Activated T-cell treated with anti-CD3 and anti-CD28 coated beads, Interleukin-2, amount 50 U/mL, for 48 hours (primary cell): Measurements from ENCODE around the gene FOXK2.
"Not testable (repeated sequence)": the region's sequence is repeated elsewhere in the genome, so short reads cannot be mapped to it uniquely, and the experiment has no call there.

ENCODE experiments used
- DNase-seq, 2 experiments: peaks; one replicate each; pipeline ENCODE4 v3.0.0-alpha.2; 2020

The FOXK2 gene

DNA sequence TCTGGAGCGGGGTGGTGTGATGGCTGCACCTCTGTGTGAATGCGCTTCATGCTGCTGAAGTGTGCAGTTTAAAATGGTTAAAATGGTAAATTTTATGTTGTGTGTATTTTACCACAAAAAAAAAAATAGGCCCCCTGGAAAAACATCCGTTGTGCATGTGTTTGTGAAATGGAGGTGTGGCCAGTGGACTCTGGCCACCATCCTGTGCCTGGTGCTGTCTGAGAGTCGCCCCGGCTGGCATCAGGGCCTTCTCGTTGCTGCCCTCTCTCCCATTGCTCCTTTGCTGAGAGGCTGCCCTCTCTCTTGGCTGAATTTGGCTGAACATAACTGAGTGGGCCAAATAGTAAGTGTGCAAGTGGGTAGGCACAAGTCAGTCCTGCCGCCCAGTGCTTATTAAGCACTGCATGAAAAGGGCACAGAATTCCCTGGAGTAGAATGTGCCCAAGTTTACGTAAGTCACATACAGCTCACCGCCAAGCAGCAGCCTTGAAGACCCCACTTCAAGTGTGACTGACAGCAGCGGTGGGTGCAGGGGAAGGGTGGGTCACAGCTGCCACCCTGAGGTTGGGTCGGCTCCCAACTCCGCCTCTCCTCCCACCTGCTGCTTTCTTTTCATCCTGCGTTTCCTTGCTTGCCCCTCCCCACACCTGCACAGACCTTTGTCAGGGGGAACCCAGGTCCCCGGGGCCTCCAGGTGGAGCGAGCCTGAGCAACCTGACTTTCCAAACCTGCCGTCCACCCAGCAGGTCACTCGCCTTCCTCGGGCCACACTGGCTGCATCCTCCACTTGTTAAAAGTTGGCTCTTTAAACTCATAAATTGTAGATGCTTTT is 46.8 kb downstream of the FOXK2 start:
- no peak for DNase-seq

DNA sequence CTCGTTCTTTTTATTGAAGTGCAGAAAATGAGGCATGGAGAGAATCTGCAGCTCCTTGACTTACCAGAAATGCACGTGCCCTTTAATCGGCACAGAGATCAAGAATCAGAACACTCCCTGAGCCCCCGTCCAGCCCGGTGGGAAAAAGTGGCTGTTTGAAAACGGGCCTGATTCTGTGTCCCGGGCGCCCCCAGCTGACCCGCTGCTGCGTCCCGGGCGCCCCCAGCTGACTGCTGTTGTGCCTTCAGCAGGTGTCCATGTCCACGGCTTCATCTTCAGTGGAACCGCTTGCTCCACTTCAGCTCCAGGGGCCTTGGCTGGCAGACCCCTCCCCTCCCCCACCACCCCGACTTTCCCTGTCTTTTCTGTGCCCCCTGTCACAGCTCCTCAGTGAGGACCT is 47.8 kb downstream of the FOXK2 start:
- no peak for DNase-seq

DNA sequence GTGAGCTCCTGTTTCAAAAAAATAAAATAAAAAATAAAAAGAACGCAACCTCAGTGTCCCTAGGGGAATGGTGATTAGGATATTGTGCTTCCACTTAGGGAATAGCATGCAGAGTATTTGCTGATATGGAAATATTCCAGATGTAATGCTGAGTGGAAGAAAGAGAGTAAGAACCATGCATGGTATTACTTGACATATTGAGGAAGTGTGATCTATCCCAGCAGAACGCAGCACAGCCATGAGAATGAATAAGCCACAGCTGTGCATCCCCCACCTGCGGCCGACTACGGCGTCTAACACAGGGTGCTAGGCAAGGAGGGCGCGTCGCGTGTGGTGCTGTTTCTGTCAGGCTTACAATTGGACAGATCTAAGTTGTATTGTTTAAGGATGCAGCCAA is 49.5 kb downstream of the FOXK2 start:
- no peak for DNase-seq

DNA sequence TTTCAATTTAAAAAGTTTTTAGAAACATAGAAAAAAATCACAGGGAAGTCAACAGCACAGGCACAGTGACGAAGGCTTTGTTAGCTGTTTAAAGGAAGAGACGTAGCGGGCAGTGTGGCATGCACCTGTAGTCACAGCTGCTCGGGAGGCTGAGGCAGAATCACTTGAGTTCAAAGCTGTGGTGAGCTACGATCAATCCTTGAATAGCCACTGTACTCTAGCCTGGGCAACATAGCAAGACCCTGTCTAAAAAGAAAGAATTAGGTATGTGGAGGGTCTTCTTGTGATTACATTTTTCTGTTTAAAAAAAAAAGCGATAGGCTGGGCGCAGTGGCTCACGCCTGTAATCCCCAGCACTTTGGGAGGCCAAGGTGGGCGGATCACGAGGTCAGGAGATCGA is 50.1 kb downstream of the FOXK2 start:
- DNase-seq = no peak

DNA sequence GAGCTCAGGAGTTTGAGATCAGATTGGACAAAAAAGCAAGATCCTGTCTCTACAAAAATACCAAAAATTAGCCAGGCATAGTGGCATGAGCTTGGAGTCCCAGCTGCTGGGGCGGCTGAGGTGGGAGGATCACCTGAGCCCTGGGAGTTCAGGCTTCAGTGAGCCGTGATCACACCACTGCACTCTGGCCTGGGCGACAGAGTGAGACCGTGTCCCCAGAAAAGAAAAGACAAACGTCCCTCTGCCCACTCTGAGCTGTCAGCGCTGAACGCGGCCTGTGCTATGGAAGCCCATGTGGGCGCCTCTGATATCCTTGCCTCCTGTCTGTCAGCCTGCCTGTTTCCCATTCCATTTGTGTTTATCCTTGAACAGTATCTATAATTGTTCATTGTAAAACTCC is 50.7 kb downstream of the FOXK2 start:
- no peak for DNase-seq

DNA sequence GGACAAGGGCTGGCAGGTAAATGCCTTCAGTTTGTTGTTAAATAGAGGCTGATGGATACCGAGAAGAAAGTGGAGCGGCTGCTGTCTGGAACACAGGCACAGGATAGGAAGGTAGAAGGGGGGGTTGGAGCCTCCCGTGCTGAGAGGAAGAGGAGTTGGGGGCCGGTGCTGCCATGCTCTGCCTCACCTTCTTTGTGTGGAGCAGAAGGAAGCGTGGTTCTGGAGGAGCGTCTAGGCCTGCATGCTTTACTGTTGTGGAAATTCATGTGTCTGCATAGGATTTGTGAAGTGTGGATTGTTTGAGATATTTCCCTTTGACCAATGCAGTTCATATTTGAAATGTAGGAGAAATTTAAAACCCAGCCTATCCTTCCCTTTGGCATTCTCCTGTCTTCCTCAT is 52.3 kb downstream of the FOXK2 start:
- DNase-seq = no peak

DNA sequence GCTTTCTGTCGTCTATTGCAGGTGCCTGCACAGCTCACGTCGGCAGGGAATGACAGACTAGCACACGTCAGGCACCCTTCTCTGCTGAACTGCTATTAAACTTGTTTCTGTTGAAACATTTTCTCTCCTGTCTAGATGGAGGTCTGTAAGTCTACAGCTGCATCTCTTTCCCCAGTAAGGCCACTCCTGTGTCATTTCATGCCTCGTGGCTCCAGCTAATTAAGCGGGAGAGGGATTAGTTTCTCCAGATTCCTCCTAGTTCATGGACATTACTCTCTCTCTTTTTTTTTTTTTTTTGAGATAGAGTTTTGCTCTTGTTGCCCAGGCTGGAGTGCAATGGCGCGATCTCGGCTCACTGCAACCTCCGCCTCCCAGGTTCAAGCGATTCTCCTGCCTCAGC is 54.5 kb downstream of the FOXK2 start:
- DNase-seq = no peak

DNA sequence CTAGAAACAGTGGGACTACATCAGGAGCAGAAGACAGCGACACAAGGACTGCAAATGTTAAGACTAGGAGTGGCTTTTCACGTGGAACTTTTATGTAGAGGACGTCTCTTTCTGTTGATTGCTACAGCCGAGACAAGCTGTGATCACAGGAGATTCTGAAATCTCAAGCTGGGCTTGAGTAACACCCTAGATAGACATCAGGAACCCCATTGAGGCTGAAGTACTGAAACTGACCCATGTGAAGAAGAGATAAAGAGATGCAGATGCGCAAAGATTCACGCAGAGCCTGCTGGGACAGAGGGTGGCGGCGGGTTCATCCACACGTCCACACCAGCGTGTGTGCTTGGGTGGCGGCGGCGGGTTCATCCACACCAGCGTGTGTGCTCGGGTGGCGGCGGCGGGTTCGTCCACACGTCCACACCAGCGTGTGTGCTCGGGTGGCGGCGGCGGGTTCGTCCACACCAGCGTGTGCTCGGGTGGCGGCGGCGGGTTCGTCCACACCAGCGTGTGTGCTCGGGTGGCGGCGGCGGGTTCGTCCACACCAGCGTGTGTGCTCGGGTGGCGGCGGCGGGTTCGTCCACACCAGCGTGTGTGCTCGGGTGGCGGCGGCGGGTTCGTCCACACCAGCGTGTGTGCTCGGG is 56.2 kb downstream of the FOXK2 start:
- DNase-seq = not testable (repeated sequence)

DNA sequence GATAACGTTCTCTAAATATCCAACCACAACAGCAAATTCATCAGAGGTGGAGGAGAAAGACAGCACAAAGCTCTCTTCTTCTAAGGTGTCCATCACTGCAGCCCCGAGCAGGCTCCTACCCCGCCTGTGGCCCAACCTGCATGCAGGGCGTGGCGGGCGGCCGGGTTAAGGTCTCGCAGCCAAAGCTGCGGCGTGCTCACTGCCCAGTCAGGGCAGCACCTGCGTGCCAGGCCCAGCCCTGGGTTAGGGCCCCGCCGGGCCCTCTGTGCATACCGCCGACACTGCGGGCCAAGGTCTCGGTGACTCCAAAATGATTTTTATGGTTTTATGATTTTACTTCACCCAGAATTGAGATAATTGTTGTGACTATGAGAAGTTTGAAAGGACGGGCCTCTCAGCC is 57.8 kb downstream of the FOXK2 start:
- no peak for DNase-seq

DNA sequence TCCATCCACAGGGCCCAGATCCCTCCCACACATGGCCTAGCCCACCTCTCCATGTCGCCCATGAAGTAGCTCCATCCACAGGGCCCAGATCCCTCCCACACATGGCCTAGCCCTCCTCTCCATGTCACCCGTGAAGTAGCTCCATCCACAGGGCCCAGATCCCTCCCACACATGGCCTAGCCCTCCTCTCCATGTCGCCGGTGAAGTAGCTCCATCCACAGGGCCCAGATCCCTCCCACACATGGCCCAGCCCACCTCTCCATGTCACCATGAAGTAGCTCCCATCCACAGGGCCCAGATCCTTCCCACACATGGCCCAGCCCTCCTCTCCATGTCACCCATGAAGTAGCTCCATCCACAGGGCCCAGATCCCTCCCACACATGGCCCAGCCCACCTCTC is 60.4 kb downstream of the FOXK2 start:
- DNase-seq = not testable (repeated sequence)

DNA sequence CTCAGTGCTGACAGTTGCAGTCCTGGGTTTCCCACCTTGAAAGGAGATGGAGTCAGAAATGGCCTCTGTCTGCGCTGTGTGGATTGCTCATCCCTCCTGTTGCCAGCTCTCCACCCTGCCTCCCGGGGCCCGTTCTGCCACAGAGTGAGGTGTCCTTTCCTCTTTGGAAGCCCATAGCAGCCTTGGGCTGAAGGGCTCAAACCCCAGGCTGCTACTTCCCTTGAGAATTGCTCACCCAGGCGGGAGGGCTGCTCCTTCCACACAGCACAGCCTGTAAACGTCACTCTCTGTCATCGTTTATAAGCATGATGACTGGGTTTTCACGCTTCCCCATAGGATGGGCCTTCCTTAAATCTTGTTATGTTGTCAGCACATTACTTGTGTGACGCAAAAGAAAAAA is 62.7 kb downstream of the FOXK2 start:
- no peak for DNase-seq

DNA sequence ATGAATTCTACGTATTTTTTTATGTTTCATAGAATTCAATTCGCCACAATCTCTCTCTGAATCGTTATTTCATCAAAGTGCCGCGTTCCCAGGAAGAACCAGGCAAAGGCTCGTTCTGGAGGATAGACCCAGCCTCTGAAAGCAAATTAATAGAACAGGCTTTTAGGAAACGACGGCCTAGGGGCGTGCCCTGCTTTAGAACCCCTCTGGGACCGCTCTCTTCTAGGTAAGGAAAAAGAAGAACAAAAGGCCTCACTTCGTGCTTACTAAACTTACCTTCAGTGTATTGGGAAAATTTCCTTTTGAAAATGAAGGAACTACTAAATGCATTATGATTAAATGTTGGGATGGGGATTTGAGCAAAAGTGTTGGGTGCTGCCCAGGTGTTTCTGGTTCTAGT is 63.2 kb downstream of the FOXK2 start:
- DNase-seq = no peak

DNA sequence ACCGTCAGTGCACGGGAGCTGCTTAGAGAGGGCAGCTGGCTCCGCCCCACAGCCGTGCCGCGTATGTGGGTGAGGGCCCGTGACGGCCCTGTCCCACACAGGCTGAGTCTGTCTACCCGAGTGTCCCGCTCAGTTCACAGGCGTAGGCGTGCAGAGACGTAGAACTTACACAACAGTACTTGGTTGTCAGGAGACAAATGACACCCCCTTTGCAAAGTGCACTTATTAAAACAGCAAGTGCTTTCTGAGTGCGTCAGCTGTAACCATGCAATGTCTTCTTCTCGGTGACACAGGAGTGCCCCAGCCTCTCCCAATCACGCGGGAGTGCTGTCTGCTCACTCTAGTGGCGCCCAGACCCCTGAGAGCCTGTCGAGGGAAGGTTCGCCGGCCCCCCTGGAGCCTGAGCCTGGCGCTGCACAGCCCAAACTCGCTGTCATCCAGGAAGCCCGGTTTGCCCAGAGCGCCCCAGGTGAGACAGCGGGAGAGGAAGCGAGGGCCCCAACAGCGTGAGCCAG is 64.2 kb downstream of the FOXK2 start:
- peak; percentile 70 to 78 for DNase-seq

DNA sequence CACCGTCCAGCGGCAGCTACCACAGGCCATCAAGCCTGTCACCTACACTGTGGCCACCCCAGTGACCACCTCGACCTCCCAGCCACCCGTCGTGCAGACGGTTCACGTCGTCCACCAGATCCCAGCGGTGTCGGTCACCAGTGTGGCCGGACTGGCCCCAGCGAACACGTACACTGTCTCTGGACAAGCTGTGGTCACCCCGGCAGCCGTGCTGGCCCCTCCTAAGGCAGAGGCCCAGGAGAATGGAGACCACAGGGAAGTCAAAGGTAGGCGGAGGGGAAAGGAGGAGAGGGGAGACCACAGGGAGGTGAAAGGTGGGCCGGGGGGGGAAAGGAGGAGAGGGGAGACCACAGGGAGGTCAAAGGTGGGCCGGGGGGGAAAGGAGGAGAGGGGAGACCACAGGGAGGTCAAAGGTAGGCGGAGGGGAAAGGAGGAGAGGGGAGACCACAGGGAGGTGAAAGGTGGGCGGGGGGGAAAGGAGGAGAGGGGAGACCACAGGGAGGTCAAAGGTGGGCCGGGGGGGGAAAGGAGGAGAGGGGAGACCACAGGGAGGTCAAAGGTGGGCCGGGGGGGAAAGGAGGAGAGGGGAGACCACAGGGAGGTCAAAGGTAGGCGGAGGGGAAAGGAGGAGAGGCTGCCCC is 66.5 kb downstream of the FOXK2 start:
- DNase-seq = not testable (repeated sequence)

DNA sequence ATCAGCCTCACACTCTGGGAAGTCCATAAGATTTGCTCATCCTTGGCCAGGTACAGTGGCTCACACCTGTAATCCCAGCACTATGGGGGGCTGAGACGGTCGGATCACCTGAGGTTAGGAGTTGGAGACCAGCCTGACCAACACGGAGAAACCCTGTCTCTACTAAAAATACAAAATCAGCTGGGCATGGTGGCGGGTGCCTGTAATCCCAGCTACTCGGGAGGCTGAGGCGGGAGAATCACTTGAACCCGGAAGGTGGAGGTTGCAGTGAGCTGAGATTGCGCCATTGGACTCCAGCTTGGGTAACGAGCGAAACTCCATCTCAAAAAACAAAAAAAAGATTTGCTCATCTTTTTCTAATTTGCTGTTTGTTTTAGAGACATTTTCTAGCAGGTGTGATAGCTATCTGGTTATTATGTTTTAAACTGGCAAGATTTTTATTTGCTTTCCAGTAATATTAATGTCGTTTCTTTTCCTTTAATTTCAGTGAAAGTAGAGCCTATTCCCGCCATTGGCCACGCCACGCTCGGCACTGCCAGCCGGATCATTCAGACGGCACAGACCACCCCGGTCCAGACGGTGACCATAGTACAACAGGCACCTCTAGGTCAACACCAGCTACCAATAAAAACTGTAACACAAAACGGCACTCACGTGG is 67.2 kb downstream of the FOXK2 start:
- no peak for DNase-seq

DNA sequence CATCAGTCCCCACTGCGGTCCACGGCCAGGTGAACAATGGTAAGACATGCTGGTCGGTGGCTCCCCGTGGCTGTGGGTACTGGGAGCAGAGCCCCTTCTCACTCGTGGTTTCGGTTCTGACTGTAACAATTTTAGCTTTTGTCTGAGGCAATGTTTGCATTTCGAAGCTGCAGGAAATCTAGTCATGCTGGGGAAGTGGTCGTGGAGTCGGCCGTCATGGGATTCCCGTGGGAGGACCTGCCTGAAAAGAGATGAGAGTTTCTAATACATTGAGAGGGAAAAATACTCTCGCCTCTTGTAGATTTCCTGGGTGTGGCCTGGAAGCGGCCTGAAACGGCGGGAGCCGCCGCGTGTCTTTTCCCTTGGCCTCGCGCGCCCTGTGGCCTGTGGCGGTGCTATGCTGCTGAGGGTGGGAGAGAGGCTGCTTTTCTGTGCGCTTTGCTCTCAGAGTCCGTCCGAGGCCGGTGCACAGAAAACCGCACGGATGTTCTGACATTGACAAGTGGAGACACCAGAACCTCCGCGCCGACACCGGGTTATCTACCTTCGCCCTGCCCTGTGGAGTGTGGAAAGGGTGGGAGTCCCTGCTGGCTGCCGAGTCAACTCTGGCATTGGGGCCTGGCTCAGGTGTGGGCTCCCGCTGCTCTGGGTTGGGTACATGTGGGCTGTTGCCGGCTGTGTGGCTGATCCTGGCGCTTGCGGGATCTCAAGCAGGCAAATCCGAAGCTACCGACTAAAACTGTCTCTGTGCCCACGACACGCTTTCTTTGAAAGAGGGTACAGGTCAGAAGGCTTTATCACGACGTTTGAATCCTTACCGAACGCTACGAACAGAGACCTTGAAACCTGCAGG is 67.9 kb downstream of the FOXK2 start:
- DNase-seq = no peak

DNA sequence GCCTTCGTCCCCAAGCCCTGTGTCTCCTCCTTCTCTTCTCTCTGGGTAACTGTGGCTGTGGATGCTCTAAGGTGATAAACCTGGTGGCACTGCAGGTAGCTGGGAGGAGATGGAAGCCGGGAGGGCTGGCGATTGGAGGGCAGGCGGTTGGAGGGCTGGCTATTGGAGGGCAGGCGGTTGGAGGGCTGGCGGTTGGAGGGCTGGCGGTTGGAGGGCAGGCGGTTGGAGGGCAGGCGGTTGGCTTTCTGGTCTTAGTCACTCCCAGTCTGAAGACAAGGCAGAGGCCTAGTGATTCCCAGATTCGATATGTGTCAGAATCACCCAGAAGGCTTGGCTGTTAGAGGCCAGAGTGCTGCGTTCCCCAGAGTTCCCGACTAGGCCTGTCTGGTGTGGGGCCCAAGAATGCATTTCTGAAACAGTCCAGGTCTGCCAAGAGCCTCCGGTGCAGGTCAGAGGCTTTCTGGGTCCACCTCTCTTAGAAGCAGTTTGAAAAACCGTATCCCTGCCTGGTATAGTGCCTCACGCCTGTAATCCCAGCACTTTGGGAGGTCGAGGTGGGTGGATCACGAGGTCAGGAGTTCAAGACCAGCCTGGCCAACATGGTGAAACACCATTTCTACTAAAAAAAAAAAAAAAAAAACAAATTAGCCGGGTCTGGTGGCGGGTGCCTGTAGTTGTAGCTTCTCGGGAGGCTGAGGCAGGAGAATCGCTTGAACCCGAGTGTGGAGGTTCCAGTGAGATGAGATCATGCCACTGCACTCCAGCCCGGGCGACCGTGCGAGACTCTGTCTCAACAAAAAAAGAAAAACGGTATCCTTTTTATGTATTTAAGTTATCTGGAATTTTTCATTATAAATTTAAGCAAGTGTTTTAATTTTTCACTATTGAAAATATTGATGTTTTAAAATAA is 69.0 kb downstream of the FOXK2 start:
- no peak for DNase-seq

DNA sequence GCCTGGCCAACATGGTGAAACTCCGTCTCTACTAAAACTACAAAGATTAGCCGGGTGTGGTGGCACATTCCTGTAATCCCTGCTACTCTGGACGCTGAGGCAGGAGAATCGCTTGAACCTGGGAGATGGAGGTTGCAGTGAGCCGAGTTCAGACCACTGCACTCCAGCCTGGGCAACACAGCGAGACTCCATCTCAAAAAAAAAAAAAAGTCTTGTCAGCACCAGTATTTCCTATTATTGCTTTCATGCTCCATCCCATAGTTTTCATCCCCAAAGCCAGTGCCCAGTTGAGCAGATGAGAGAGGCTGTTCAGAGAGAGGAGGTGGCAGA is 70.3 kb downstream of the FOXK2 start:
- no peak for DNase-seq

DNA sequence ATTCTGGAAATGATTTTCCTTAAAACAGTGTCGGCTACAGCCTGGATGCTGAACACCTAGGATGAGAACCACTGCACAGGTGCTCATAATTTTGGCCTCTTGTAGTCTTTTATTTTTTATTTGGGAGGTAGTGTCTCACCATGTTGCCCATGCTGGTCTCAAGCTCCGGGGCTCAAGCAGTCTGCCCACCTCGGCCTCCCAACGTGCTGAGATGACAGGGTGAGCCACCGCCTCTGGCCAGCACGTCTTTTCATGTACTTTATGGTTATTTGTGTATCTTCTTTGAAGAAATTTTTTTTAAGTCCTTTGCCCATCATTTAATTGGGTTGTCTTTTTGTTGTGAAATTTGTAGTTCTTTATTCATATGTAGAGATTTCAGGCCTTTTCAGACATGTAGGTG is 70.7 kb downstream of the FOXK2 start:
- no peak for DNase-seq

DNA sequence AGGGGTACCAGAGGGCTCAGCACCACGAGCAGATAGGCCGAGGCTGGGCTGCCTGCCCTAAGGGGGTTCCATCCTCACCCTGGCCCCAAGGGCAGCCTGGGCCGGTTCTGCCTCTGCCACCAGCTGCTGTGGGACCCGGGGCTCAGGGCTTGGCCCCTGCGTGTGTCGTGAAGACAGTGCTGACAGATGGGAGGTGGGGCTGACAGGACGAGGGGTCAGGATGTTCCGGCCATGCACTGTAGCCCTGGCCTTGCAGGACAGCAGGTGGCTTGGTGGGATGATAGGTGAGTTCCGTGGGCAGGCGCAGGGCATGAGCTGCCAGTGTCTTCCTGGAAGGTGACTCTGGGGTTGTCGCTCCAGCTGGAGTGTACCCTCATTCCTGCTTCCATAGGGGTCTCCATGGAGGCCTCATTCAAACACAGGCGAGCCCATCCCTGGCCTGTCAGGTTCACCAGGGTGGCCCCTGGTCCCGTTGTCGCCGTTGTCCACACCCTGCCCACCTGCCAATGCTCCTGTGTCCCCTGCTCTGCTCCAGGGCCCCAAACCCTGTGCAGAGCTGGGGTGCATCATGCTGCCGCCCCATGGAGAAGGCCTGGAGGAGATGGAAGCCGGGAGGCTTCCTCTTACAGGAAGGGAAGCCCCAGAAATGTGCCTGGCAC is 71.5 kb downstream of the FOXK2 start:
- DNase-seq = no peak

DNA sequence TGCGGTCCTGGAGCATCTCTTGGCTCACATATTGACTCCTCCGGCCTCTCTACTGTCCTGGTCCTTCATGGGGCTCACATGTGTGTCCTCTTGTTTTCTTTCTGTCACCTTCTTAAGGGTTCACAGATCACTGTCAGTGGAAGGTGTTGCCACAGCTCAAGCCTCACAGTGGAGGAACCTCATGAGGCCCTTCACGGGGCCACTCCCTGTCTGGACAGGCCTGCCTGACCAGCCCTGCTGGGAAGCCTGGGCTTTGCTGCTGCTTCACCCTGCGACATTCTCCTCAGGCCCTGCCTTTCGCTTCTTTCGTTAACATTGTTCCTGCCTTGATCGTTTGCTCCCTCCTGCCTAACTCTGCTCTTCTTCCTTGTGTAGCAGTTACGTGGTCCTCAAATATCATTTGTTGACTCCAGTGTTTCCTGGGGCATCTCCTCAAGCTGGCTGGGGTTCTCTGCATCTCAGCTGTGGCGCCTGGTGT is 72.8 kb downstream of the FOXK2 start:
- DNase-seq = no peak
